SK-N-SH (cell line): Measurements from ENCODE around the gene GCDH. TPM values are rescaled to one million over a fixed set of nuclear protein-coding genes. Genes with fewer than 3 reads are reported as not detected.
A peak's percentile ranks its signal among the peaks of the same experiment; 100 is the strongest.

ENCODE experiments used
- CTCF ChIA-PET: fragments of 300-600, 350-600 bp; formaldehyde crosslinking; extraction: SDS; loops from one replicate; lab custom pipeline; 2021; lab: Yijun Ruan, JAX
- POLR2A ChIA-PET: fragments of 350-600 bp; sonication (Branson Sonifier 250); formaldehyde crosslinking; extraction: SDS; loops from one replicate; lab custom pipeline; 2020; ENCODE audit warnings: antibody characterized with exemption, inconsistent platforms; lab: Yijun Ruan, JAX
- DNase-seq: peaks from one replicate; pipeline ENCODE4 v3.0.0; 2012
- H2AFZ ChIP-seq: fragments of 200-600 bp; sonication (generic); 2 replicates; pipeline ENCODE4 v1.8.1; 2016; ENCODE audit warnings: antibody characterized with exemption, mild to moderate bottlenecking, low read depth
- H3F3A ChIP-seq: fragments of 200-600 bp; sonication (generic); replicated peaks from 2 replicates; pipeline ENCODE3; 2016; ENCODE audit warnings: antibody characterized with exemption, mild to moderate bottlenecking; ENCODE audit not compliant: insufficient read depth
- H3K27ac ChIP-seq, 2 experiments: fragments of 200-500 bp in 1 of 2; fragments of 200-600 bp in 1 of 2; sonication (Bioruptor generic) in 1 of 2; sonication (generic), shearing (Covaris generic) in 1 of 2; 2 replicates each; pipeline versions ENCODE4 v1.5.1 to v1.6.1; 2014 to 2016; ENCODE audit warnings: low read depth in 2 of 2, inconsistent platforms in 1 of 2, low read length in 1 of 2, mild to moderate bottlenecking in 1 of 2, mixed read lengths in 1 of 2
- H3K27me3 ChIP-seq: fragments of 200-600 bp; sonication (generic), shearing (Covaris generic); 2 replicates; pipeline ENCODE4 v1.6.1; 2016; ENCODE audit warnings: mixed run types; ENCODE audit not compliant: insufficient read depth
- H3K36me3 ChIP-seq, 2 experiments: fragments of 200-500 bp in 1 of 2; fragments of 200-600 bp in 1 of 2; sonication (Bioruptor generic) in 1 of 2; sonication (generic) in 1 of 2; replicated peaks in 1 of 2; 2 replicates each; pipeline versions ENCODE3 to v1.5.1; 2014 to 2016; ENCODE audit warnings: low read length in 1 of 2, mild to moderate bottlenecking in 1 of 2; ENCODE audit not compliant: insufficient read depth in 2 of 2, control insufficient read depth in 1 of 2
- H3K4me1 ChIP-seq, 2 experiments: fragments of 200-500 bp in 1 of 2; fragments of 200-600 bp in 1 of 2; sonication (Bioruptor generic) in 1 of 2; sonication (generic), shearing (Covaris generic) in 1 of 2; 2 replicates each; pipeline versions ENCODE4 v1.5.1 to v1.6.1; 2014 to 2016; ENCODE audit warnings: low read depth in 1 of 2, low read length in 1 of 2, mixed run types in 1 of 2; ENCODE audit not compliant: insufficient read depth in 2 of 2, control insufficient read depth in 1 of 2
- H3K4me2 ChIP-seq: fragments of 200-600 bp; sonication (generic), shearing (Covaris generic); 2 replicates; pipeline ENCODE4 v1.6.1; 2017; ENCODE audit warnings: mixed run types
- H3K4me3 ChIP-seq, 2 experiments: fragments of 200-500 bp in 1 of 2; fragments of 200-600 bp in 1 of 2; sonication (Bioruptor generic) in 1 of 2; sonication (generic), shearing (Covaris generic) in 1 of 2; 2 replicates each; pipeline versions ENCODE4 v1.5.1 to v1.8.1; 2014 to 2016; ENCODE audit warnings: low read depth in 2 of 2, inconsistent platforms in 1 of 2, low read length in 1 of 2, mild to moderate bottlenecking in 1 of 2, mixed read lengths in 1 of 2, moderate library complexity in 1 of 2
- H3K79me2 ChIP-seq: fragments of 200-600 bp; sonication (generic); 2 replicates; pipeline ENCODE4 v1.8.1; 2017; ENCODE audit warnings: mild to moderate bottlenecking; ENCODE audit not compliant: insufficient read depth
- H3K9ac ChIP-seq: fragments of 200-600 bp; sonication (generic); 2 replicates; pipeline ENCODE4 v1.6.1; 2017; ENCODE audit warnings: mixed run types
- H3K9me2 ChIP-seq: fragments of 200-600 bp; sonication (generic); 2 replicates; pipeline ENCODE4 v1.6.1; 2017; ENCODE audit warnings: mixed run types
- H3K9me3 ChIP-seq: fragments of 200-600 bp; sonication (generic); 2 replicates; pipeline ENCODE4 v1.6.1; 2017; ENCODE audit warnings: mixed run types, mild to moderate bottlenecking, moderate library complexity
- H4K20me1 ChIP-seq: fragments of 200-600 bp; sonication (generic); 2 replicates; pipeline ENCODE4 v1.6.1; 2017; ENCODE audit warnings: mild to moderate bottlenecking, mixed run types; ENCODE audit not compliant: insufficient read depth
- CTCF ChIP-seq: fragments of 200-600 bp; sonication (generic); IDR thresholded peaks from 2 replicates; pipeline ENCODE4 v1.6.1; 2017; ENCODE audit warnings: antibody characterized with exemption, mild to moderate bottlenecking, moderate library complexity
- FOXJ3 ChIP-seq: sonication (generic); formaldehyde crosslinking; IDR thresholded peaks from 2 replicates; pipeline ENCODE4 v1.5.1; 2020; ENCODE audit warnings: mild to moderate bottlenecking, missing genetic modification reagents
- GABPA ChIP-seq: IDR thresholded peaks from 2 replicates; pipeline ENCODE4 v1.4.0; 2012; ENCODE audit warnings: low read depth, mild to moderate bottlenecking
- NRF1 ChIP-seq: IDR thresholded peaks from 2 replicates; pipeline ENCODE4 v1.6.1; 2012; ENCODE audit warnings: low read depth, mild to moderate bottlenecking, low read length
- WGBS: methylation state at CpG from one replicate; pipeline ENCODE4 v1.1.6; 2017; ENCODE audit warnings: low lambda C conversion rate; 5-methylcytosine and 5-hydroxymethylcytosine counted together
- polyA plus RNA-seq, 3 experiments: library from polyadenylated mRNA; depleted of rRNA; stranded (reverse); fragments of >200 nt; gene quantifications; 2 replicates each; pipeline ENCODE4 v1.2.3, GENCODE V29; 2012
- TF ChIP-seq, protein P1 (sequence below): IDR thresholded peaks from 2 replicates; pipeline ENCODE4 v1.6.1; 2012; ENCODE audit warnings: mild to moderate bottlenecking, low read depth, low read length, moderate library complexity

The GCDH gene
- polyA plus RNA-seq, 1 of the 3 experiments (the other 2 are of a cell fraction) = 29.4 TPM

DNA sequence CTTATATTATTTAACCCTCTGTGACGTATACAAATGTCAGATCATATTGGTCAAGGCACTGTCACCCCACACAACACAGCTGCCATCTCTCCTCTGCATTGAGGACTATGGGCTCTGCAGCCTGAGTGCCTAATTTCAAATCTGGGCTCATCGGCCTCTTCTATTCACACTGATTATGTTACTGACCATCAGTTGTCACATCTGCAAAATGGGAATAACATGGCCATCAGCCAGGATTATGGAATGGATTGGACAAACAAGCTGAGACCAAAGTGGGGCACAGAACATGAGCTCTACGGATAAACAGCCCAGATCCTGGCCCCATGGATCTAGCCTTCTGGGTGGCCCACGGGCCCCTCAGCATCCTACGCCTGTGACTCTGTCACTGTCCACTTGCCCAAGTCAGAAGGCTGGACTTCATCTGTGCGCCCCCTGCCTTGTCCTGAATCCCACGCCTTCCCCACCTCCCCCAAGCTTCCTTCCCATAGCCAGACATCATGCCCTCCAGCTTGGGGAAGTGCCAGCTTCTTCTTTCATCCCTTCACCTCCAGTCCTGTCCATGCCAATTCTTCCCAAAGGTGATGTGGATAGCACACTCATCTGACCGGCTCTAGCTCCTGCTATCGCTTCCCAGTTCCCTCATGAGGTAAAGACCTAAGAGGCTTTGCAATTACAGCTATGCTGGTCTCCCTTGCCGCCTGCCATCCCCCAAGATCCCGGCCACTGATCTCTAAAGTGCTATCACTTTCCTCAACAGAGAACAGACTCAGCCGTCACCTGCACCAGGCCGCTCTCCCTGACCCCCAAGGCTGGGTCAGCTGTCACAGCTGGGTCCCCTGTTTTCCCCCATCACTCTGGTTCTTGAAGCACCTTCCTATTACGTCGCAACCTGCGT lies 41.7 kb downstream of the GCDH start:
- no peaks in the 10 kb centered on the region for H3K27me3 ChIP-seq
- DNase-seq = peak; percentile 56
- POLR2A ChIA-PET = interaction anchor here (0.5 to 2.3 kb wide), 15 partner anchors 9 to 197 kb away, joined by 3 to 15 read pairs (median 3); partner anchors contain the start of genes GCDH, NACC1 and SYCE2
- 25% methylated on average over 16 of the region's 16 CpGs for WGBS
- H2AFZ ChIP-seq = 0 out of 2 replicates have a peak overlapping the region, but pooled peaks have one; percentile 30
- H3K27ac ChIP-seq = peak overlapping the region; percentile 47 to 81; a peak in 3 of 4 replicates
- peak overlapping the region; percentile 95 for H3K4me2 ChIP-seq
- H3K36me3 ChIP-seq = peaks cover 4 to 26% of the 10 kb centered on the region in 2 experiments
- H3K4me1 ChIP-seq = peaks cover 5 to 12% of the 10 kb centered on the region in 2 experiments; a peak in 2 of 4 replicates
- no peak for TF ChIP-seq CTCF
- no peak for TF ChIP-seq NRF1
- TF ChIP-seq FOXJ3 (CRISPR knock-in tag) = no peak
- TF ChIP-seq GABPA = no peak
- TF ChIP-seq, protein P1, sequence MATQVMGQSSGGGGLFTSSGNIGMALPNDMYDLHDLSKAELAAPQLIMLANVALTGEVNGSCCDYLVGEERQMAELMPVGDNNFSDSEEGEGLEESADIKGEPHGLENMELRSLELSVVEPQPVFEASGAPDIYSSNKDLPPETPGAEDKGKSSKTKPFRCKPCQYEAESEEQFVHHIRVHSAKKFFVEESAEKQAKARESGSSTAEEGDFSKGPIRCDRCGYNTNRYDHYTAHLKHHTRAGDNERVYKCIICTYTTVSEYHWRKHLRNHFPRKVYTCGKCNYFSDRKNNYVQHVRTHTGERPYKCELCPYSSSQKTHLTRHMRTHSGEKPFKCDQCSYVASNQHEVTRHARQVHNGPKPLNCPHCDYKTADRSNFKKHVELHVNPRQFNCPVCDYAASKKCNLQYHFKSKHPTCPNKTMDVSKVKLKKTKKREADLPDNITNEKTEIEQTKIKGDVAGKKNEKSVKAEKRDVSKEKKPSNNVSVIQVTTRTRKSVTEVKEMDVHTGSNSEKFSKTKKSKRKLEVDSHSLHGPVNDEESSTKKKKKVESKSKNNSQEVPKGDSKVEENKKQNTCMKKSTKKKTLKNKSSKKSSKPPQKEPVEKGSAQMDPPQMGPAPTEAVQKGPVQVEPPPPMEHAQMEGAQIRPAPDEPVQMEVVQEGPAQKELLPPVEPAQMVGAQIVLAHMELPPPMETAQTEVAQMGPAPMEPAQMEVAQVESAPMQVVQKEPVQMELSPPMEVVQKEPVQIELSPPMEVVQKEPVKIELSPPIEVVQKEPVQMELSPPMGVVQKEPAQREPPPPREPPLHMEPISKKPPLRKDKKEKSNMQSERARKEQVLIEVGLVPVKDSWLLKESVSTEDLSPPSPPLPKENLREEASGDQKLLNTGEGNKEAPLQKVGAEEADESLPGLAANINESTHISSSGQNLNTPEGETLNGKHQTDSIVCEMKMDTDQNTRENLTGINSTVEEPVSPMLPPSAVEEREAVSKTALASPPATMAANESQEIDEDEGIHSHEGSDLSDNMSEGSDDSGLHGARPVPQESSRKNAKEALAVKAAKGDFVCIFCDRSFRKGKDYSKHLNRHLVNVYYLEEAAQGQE = no peak
- CTCF ChIA-PET = interaction anchor here (0.8 to 2.5 kb wide), 9 partner anchors 9 to 161 kb away, joined by 3 to 10 read pairs (median 7); partner anchors contain the start of gene SYCE2
- no peaks in the 10 kb centered on the region for H3K9me2 ChIP-seq
- H3K9ac ChIP-seq = peak overlapping the region; percentile 82
- peaks cover 7% of the 10 kb centered on the region for H3F3A ChIP-seq
- H3K79me2 ChIP-seq = peaks cover 40% of the 10 kb centered on the region
- H4K20me1 ChIP-seq = 0 out of 2 replicates have a peak, but pooled peaks cover 4% of the 10 kb centered on the region
- H3K9me3 ChIP-seq = no peaks in the 10 kb centered on the region
- peak overlapping the region; percentile 84 to 86 for H3K4me3 ChIP-seq
